Measurements from ENCODE around the gene ASL.
"Not testable (repeated sequence)": the region's sequence is repeated elsewhere in the genome, so short reads cannot be mapped to it uniquely, and the experiment has no call there.

DNA sequence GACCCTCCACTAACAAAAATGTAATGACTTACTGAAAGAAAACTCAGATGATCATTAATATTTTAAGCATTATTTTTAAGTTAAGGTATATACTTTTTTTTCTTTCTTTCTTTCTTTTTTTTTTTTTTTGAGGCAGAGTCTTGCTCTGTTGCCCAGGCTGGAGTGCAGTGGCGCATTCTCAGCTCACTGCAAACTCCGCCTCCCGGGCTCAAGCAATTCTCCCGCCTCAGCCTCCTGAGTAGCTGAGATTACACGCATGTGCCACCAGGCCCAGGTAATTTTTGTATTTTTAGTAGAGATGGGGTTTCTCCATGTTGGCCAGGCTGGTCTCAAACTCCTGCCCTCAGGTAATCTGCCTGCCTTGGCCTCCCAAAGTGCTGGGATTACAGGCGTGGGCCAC is 26.5 kb downstream of the ASL start:
- TF ChIP-seq POLR2A, EP300, POLR2AphosphoS5 (IDR thresholded peaks at IDR 0.05): not testable (repeated sequence)
- TF ChIP-seq, protein P1, sequence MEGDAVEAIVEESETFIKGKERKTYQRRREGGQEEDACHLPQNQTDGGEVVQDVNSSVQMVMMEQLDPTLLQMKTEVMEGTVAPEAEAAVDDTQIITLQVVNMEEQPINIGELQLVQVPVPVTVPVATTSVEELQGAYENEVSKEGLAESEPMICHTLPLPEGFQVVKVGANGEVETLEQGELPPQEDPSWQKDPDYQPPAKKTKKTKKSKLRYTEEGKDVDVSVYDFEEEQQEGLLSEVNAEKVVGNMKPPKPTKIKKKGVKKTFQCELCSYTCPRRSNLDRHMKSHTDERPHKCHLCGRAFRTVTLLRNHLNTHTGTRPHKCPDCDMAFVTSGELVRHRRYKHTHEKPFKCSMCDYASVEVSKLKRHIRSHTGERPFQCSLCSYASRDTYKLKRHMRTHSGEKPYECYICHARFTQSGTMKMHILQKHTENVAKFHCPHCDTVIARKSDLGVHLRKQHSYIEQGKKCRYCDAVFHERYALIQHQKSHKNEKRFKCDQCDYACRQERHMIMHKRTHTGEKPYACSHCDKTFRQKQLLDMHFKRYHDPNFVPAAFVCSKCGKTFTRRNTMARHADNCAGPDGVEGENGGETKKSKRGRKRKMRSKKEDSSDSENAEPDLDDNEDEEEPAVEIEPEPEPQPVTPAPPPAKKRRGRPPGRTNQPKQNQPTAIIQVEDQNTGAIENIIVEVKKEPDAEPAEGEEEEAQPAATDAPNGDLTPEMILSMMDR (IDR thresholded peaks at IDR 0.05), result not testable (repeated sequence)

Data from sigmoid colon (tissue), 4 donors.